Upper lobe of left lung (tissue), 6 donors: ENCODE data around the gene CCL22. TPM values are rescaled to one million over a fixed set of nuclear protein-coding genes. Genes with fewer than 3 reads are reported as not detected.

ENCODE experiments used
- ATAC-seq, 2 donors: fragments of 200-7000 bp; cut with Tn5 transposase; one replicate each; pipeline ENCODE4 v1.9.1; 2022; ENCODE audit warnings: mild to moderate bottlenecking in 2 of 2, moderate library complexity in 2 of 2; ENCODE audit not compliant: low FRiP score in 2 of 2
- DNase-seq, 2 donors: peaks; one replicate each; pipeline ENCODE4 v3.0.0-alpha.2; 2019 to 2020
- H3K27ac ChIP-seq, 4 donors: fragments of 200-600 bp; sonication (generic); one replicate each; pipeline ENCODE4 v1.5.1; 2016 to 2019
- H3K27me3 ChIP-seq, 4 donors: fragments of 200-600 bp; sonication (generic); one replicate each; pipeline ENCODE4 v1.5.1; 2017 to 2019
- H3K36me3 ChIP-seq, 4 donors: fragments of 200-600 bp; sonication (generic); one replicate each; pipeline ENCODE4 v1.5.1; 2016 to 2019
- H3K4me1 ChIP-seq, 4 donors: fragments of 200-600 bp; sonication (generic); one replicate each; pipeline ENCODE4 v1.5.1; 2018 to 2019
- H3K4me3 ChIP-seq, 4 donors: fragments of 200-600 bp; sonication (generic); one replicate each; pipeline ENCODE4 v1.5.1; 2017 to 2019; ENCODE audit warnings: mild to moderate bottlenecking in 2 of 4, moderate library complexity in 1 of 4
- H3K9me3 ChIP-seq, 4 donors: fragments of 200-600 bp; sonication (generic); one replicate each; pipeline ENCODE4 v1.5.1; 2018 to 2019
- CTCF ChIP-seq, 6 experiments: fragments of 450-650 bp in 4 of 6; fragments of 200-600 bp in 2 of 6; sonication (generic) in 2 of 6; IDR thresholded peaks; one replicate each; pipeline ENCODE4 v1.5.1; 2016 to 2019; ENCODE audit warnings: antibody characterized with exemption in 6 of 6
- EP300 ChIP-seq, 4 donors: sonication (generic); formaldehyde crosslinking; IDR thresholded peaks; one replicate each; pipeline ENCODE4 v1.5.1; 2017; ENCODE audit warnings: antibody characterized with exemption in 4 of 4, control low read depth in 2 of 4
- POLR2A ChIP-seq, 4 donors: fragments of 450-650 bp; IDR thresholded peaks; one replicate each; pipeline ENCODE4 v1.5.1; 2016 to 2017; ENCODE audit warnings: antibody characterized with exemption in 4 of 4, mild to moderate bottlenecking in 2 of 4
- POLR2AphosphoS5 ChIP-seq, 2 donors: sonication (generic); formaldehyde crosslinking; IDR thresholded peaks; one replicate each; pipeline ENCODE4 v1.5.1; 2017; ENCODE audit warnings: antibody characterized with exemption in 2 of 2
- WGBS, 2 donors: methylation state at CpG; one replicate each; pipeline ENCODE4 v1.1.5; 2017 to 2018; 5-methylcytosine and 5-hydroxymethylcytosine counted together
- total RNA-seq, 6 donors: library from RNA; depleted of rRNA in 4 of 6; stranded (reverse); fragments of >200 nt in 4 of 6; gene quantifications; one replicate each; pipeline versions ENCODE4 v1.1.0 to v1.2.1, GENCODE V29; 2016 to 2021
- donor health status: DM: no; HTN: no; CAD: no; lungs with moderate emphysema.
- donor health status: DM: no; HTN: yes; CAD: no; lungs with severe emphysema.

Gene CCL22
- total RNA-seq, 6 donors from 2014 or later, result 0.39 to 4.7 (median 0.71) TPM; not detected in 2

GRCh38 chr16:57364143-57364542, 5.6 kb downstream of the CCL22 start:
- TF ChIP-seq CTCF (IDR thresholded peaks at IDR 0.05), result no peak
- no peak for TF ChIP-seq POLR2A (IDR thresholded peaks at IDR 0.05)
- no peak for TF ChIP-seq EP300 (IDR thresholded peaks at IDR 0.05)
- no peak for TF ChIP-seq POLR2AphosphoS5 (IDR thresholded peaks at IDR 0.05)
- no peaks in the 10 kb centered on the region for H3K9me3 ChIP-seq
- ATAC-seq, result no peak
- no peak overlapping the region for H3K4me3 ChIP-seq
- H3K27ac ChIP-seq, result no peak overlapping the region
- 91 to 99% methylated on average over 3 of the region's 3 CpGs for WGBS, 2 donors
- no peaks in the 10 kb centered on the region for H3K36me3 ChIP-seq
- peaks cover 9 to 15% (median 12%) of the 10 kb centered on the region in 4 donors for H3K4me1 ChIP-seq
- H3K27me3 ChIP-seq, result no peaks in the 10 kb centered on the region
- DNase-seq, result no peak

- H3K36me3 ChIP-seq, result no peaks in the 10 kb centered on the region
- WGBS, 2 donors, result 41% methylated on average over 6 of the region's 6 CpGs; no CpG with 5 or more reads in 1 of the 2 donors
- peak overlapping the region; percentile 32 to 66 (median 36) for H3K27ac ChIP-seq
- no peak for TF ChIP-seq EP300 (IDR thresholded peaks at IDR 0.05)
- TF ChIP-seq POLR2A (IDR thresholded peaks at IDR 0.05), result no peak
- TF ChIP-seq CTCF (IDR thresholded peaks at IDR 0.05), result no peak
- no peak for TF ChIP-seq POLR2AphosphoS5 (IDR thresholded peaks at IDR 0.05)
- no peaks in the 10 kb centered on the region for H3K27me3 ChIP-seq
- H3K4me3 ChIP-seq, result no peak overlapping the region
- ATAC-seq (no peak), DNase-seq (peak in 1 of 2 donors; percentile 32)
- no peaks in the 10 kb centered on the region for H3K9me3 ChIP-seq
- H3K4me1 ChIP-seq, result peaks cover 12 to 15% (median 15%) of the 10 kb centered on the region in 4 donors
Measured at GRCh38 chr16:57366544-57367040, 8.0 kb downstream of the CCL22 start.

- Histone ChIP-seq H3K27ac (peak overlapping the region; percentile 32 to 66 (median 36)), H3K4me1 (peaks cover 15 to 21% (median 17%) of the 10 kb centered on the region in 4 donors), H3K36me3 (no peaks in the 10 kb centered on the region), H3K4me3 (no peak overlapping the region), H3K9me3 (no peaks in the 10 kb centered on the region), H3K27me3 (no peaks in the 10 kb centered on the region)
- ATAC-seq (no peak), DNase-seq (no peak)
- 66 to 67% methylated on average over 7 of the region's 7 CpGs for WGBS, 2 donors
- TF ChIP-seq POLR2A (IDR thresholded peaks at IDR 0.05) (no peak), POLR2AphosphoS5 (IDR thresholded peaks at IDR 0.05) (peak in 1 of 2 donors; percentile 15), EP300 (IDR thresholded peaks at IDR 0.05) (peak in 1 of 4 donors; percentile 68)
Measured at GRCh38 chr16:57367116-57367752, 8.7 kb downstream of the CCL22 start.

GRCh38 chr16:57371494-57372371, 13.2 kb downstream of the CCL22 start:
- ATAC-seq, result peak in 1 of 2 donors; percentile 28
- DNase-seq, result no peak
- no peaks in the 10 kb centered on the region for H3K36me3 ChIP-seq
- peak overlapping the region; percentile 83 to 94 (median 91) for H3K27ac ChIP-seq
- no peak for TF ChIP-seq EP300 (IDR thresholded peaks at IDR 0.05)
- TF ChIP-seq POLR2A (IDR thresholded peaks at IDR 0.05), result no peak
- TF ChIP-seq POLR2AphosphoS5 (IDR thresholded peaks at IDR 0.05), result no peak
- no peak for TF ChIP-seq CTCF (IDR thresholded peaks at IDR 0.05)
- no peaks in the 10 kb centered on the region for H3K27me3 ChIP-seq
- no peaks in the 10 kb centered on the region for H3K9me3 ChIP-seq
- peaks cover 8 to 22% (median 14%) of the 10 kb centered on the region in 4 donors for H3K4me1 ChIP-seq
- peak overlapping the region in 3 of 4 donors; percentile 51 to 63 (median 56) for H3K4me3 ChIP-seq
- WGBS, 2 donors, result 80 to 96% methylated on average over 7 to 15 of the region's 15 CpGs
